Activated CD4-positive, alpha-beta T cell treated with anti-CD3 and anti-CD28 coated beads, Interleukin-2, amount 50 U/mL, for 24 hours (primary cell): Measurements from ENCODE around the gene PER2.
A peak's percentile ranks its signal among the peaks of the same experiment; 100 is the strongest.

Experiments used
- DNase-seq, 2 donors: peaks; one replicate each; pipeline ENCODE4 v3.0.0-alpha.2; 2020; ENCODE audit warnings: low read depth in 1 of 2, low spot score in 1 of 2

The PER2 gene

GRCh38 chr2:238231251-238231793, 57.1 kb downstream of the PER2 start:
- DNase-seq: peak; percentile 63

- no peak for DNase-seq
Measured at GRCh38 chr2:238230699-238231098, 57.7 kb downstream of the PER2 start.

GRCh38 chr2:238228700-238229099, 59.7 kb downstream of the PER2 start:
- DNase-seq: no peak

GRCh38 chr2:238227587-238228032, 60.8 kb downstream of the PER2 start:
- no peak for DNase-seq

- no peak for DNase-seq
Measured at GRCh38 chr2:238226698-238227586, 61.5 kb downstream of the PER2 start.

- DNase-seq: no peak
Measured at GRCh38 chr2:238225911-238226697, 62.3 kb downstream of the PER2 start.

GRCh38 chr2:238225121-238225520, 63.3 kb downstream of the PER2 start:
- DNase-seq: no peak

GRCh38 chr2:238224356-238225035, 63.9 kb downstream of the PER2 start:
- DNase-seq: no peak

- no peak for DNase-seq
Measured at GRCh38 chr2:238220892-238221521, 67.4 kb downstream of the PER2 start.

- no peak for DNase-seq
Measured at GRCh38 chr2:238220274-238220891, 68.0 kb downstream of the PER2 start.

GRCh38 chr2:238216651-238217184, 71.7 kb downstream of the PER2 start:
- no peak for DNase-seq

GRCh38 chr2:238207006-238207405, 81.4 kb downstream of the PER2 start:
- no peak for DNase-seq

GRCh38 chr2:238203973-238204683, 84.3 kb downstream of the PER2 start:
- no peak for DNase-seq

GRCh38 chr2:238203094-238203972, 85.1 kb downstream of the PER2 start, which contains the start of gene ILKAP:
Gene ILKAP, minus strand, starts transcription at chr2:238203695. Its CDS starts 142 bp downstream, at chr2:238203553.
- peak; percentile 81 to 85 for DNase-seq

- no peak for DNase-seq
Measured at GRCh38 chr2:238202326-238203093, 85.9 kb downstream of the PER2 start.
